H7 (cell line): ENCODE results near the gene MLXIP. TPM values are rescaled to one million over a fixed set of nuclear protein-coding genes. Genes with fewer than 3 reads are reported as not detected.
"Not testable (repeated sequence)": the region's sequence is repeated elsewhere in the genome, so short reads cannot be mapped to it uniquely, and the experiment has no call there.

Source experiments
- DNase-seq: peaks from one replicate; pipeline ENCODE4 v3.0.0; 2012
- H3K27me3 ChIP-seq: 2 replicates; pipeline ENCODE4 v1.6.0; 2011; ENCODE audit warnings: mild to moderate bottlenecking, low read length; ENCODE audit not compliant: control insufficient read depth, insufficient read depth
- H3K36me3 ChIP-seq: replicated peaks from 2 replicates; pipeline ENCODE4 v1.5.1; 2011; ENCODE audit warnings: low read length; ENCODE audit not compliant: control insufficient read depth, insufficient read depth
- H3K4me3 ChIP-seq: 2 replicates; pipeline ENCODE4 v1.5.1; 2011; ENCODE audit warnings: low read depth, mild to moderate bottlenecking, control low read depth, low read length, moderate library complexity; ENCODE audit not compliant: insufficient read depth
- total RNA-seq: library from RNA; depleted of rRNA; stranded (reverse); fragments of >200 nt; shearing (Covaris generic); gene quantifications from 2 replicates; pipeline ENCODE4 v1.2.3, GENCODE V29; 2014

Gene MLXIP
- total RNA-seq, 1 experiment from 2014 or later = 49.8 TPM

DNA sequence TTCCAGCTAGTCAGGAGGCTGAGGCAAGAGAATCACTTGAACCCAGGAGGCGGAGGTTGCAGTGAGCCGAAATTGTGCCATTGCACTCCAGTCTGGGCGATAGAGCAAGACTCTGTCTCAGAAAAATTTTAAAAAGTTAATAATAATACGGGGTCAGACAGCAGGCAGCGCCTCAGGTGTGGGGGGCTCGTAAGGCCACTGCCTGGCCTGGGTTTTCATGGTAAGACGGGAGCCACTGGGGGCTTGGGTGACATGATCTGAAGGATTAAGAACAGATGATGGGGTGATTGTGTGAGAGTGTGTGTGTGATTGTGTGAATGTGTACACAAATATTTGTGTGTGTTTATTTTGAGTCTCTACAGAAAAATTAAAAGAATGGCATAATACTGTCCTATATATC, 33.3 kb upstream of the MLXIP start:
- no peak for DNase-seq
- no peaks in the 10 kb centered on the region; the same call in none of the 2 replicates for H3K36me3 ChIP-seq
- H3K4me3 ChIP-seq = no peak overlapping the region
- no peaks in the 10 kb centered on the region for H3K27me3 ChIP-seq

DNA sequence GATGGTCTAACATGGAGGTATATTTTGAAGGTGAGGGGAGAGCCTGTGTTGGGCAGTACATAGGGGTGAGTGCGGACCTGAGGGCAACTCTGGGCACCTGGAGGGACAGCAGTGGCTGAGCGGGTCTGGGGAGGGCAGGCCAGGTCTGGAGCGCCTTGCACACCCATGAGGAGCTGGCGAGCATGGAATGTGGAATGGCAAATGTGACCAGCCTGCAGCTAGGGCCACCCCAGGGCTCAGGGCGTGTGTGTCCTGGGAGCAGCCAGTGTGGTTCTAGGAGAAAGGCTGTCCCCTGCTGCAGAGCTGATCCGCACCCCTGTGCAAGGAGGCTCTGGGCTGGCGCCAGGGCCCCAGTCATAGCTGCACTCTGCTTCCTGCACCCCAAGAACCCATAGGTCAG, 32.4 kb upstream of the MLXIP start:
- no peak for DNase-seq
- H3K4me3 ChIP-seq = no peak overlapping the region
- H3K27me3 ChIP-seq = no peaks in the 10 kb centered on the region
- peaks cover under 1% of the 10 kb centered on the region for H3K36me3 ChIP-seq

DNA sequence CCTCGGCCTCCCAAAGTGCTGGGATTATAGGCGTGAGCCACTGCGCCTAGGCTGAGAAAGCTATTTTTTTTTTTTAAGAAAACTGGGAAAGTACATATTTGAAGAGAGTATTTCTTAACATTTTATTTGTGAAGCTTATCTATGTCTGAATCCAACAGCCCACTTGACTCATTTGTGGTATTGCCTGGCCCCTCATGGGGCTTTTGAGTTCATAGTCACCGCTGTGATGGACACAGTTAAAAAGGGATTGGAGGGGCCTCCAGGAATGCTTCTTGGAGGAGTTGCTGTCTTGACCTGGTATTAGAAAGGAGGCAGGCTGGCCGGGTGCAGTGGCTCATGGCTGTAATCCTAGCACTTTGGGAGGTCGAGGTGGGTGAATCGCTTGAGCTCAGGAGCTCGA, 30.4 kb upstream of the MLXIP start:
- Histone ChIP-seq H3K4me3 (no peak overlapping the region), H3K27me3 (no peaks in the 10 kb centered on the region), H3K36me3 (peaks cover 1% of the 10 kb centered on the region)
- DNase-seq = no peak

DNA sequence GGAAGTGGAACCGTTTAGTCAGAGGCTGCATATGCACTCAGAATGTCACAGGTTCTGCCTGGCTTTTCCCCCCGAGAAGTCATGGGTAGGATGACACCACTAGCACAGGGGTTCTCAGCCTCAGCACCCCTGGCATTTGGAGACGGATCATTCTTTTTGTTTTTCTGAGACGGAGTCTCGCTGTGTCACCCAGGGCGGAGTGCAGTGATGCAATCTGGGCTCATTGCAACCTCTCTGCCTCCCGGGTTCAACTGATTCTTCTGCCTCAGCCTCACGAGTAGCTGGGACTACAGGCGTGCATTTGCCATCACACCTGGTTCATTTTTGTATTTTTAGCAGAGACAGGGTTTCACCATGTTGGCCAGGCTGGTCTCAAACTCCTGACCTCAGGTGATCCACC, 28.7 kb upstream of the MLXIP start:
- H3K27me3 ChIP-seq = no peaks in the 10 kb centered on the region
- H3K36me3 ChIP-seq = peaks cover 2% of the 10 kb centered on the region
- H3K4me3 ChIP-seq = no peak overlapping the region
- DNase-seq = no peak

DNA sequence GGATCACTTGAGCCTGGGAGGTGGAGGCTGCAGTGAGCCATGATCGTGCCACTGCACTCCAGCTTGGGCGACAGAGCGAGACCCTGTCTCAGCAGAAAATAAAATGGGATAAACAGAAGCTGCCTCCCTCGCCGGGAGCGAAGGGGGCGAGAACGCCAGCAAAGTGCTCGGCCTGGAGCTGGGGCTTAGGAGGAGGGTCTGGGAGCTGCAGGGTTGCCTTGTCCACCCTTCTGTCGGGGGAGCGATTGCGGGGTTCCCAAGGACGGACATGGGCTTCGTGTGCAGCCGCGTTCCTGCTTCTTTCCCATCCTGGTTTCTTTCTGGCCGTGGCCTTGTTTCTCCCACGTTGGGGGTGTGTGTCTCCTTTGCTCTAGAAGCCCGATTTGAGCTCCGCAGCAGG, 27.9 kb upstream of the MLXIP start:
- DNase-seq = no peak
- H3K4me3 ChIP-seq = no peak overlapping the region
- H3K36me3 ChIP-seq = peaks cover 7% of the 10 kb centered on the region
- no peaks in the 10 kb centered on the region for H3K27me3 ChIP-seq

DNA sequence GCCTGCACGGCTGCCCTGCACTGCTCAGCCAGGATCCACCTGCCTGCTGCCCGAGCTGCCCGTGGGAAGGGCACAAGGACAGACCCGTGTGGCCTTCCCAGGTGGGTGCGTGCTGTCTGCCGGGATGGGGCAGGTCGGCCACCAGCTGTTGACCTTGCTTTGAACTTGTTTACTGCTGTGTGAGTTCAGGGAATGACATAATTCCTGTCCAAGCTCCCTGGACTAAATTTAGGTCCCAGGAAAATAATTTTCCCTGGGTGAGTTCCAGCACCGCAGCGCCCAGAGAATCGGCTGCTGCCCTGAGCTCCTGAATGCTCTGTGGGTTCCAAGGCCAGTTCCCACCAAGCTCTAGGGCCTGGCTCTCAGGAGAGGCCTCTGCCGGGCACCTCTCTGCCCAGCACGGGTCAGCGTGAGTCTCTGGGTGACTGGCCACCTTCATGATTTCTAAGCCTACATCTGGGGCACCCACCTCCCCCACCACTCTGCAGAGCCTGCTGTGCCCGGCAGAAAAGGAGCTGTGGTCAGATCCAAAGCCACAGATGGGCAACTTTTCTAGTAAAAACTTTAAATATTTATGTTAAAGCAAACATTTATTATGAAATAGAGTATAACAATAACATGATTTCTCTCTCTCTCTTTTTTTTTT, 27.2 kb upstream of the MLXIP start:
- Histone ChIP-seq H3K4me3 (no peak overlapping the region), H3K27me3 (no peaks in the 10 kb centered on the region), H3K36me3 (peaks cover 7% of the 10 kb centered on the region)
- no peak for DNase-seq

DNA sequence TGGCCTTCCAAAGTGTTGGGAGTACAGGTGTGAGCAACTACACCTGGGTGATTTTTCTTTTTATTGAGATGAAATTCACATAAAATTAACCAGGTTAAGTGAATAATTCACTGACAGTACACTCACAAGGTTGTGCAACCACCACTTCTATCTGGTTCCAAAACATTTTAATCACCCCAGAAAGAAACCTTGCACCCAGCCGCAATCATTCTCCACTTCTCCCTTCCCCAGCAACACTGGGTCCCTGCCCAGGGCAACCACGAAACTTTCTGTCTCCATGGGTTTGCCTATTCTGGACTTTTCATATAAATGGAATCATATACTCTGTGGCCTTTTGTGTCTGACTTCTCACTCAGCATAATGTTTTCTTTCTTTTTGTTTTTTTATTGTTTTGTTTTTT, 26.3 kb upstream of the MLXIP start:
- Histone ChIP-seq H3K27me3 (no peaks in the 10 kb centered on the region), H3K36me3 (peaks cover 10% of the 10 kb centered on the region)
- no peak for DNase-seq

DNA sequence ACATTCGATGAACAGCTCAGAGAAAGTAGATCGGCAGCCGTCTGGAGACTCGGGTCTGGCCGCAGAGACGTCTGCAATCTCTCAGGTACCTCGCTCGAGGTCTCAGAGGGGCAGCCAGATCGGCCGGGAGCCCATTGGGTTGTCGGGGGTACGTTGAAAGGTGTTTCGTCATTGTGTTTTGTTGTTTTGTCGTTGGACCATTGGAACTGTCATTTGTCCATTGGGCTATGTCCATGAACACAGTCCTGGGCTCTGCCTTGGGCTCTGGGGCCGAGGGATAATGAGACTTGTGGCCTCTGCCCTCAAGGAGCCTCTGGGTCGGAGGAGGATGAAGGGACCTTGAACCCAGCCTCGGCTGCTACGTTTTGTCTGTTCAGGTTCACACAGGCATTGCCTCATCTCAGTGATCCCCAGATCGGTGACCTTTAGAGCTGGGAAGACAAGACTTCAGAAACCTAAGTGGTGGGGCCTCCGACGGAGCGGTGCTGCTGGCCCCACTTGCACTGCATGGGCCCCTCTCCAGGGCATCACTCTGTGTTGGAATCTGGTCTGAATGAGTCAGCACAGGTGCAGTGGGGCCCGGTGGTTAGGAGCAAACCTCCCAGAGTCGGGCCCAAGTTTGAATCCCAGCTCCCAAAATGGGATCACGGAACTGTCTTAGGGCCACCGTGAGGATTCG, 23.6 kb upstream of the MLXIP start:
- no peaks in the 10 kb centered on the region for H3K27me3 ChIP-seq
- no peak overlapping the region for H3K4me3 ChIP-seq

More for the DNA sequence above, 26.3 kb upstream of the MLXIP start:
- no peak overlapping the region for H3K4me3 ChIP-seq

DNA sequence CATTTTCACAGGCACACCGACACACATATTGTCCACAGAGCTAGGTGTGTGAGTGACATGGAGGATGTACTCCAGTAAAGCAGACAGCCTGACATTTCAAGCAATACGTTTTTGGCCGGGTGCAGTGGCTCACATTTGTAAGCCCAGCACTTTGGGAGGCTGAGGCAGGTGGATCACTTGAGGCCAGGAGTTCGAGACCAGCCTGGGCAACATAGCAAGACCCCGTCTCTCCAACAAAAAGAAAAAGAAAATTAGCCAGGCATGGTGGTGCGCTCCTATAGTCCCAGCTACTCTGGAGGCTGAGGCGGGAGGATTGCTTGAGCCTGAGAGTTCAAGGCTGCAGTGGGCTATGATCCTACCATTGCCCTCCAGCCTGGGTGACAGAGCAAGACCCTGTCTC, 22.1 kb upstream of the MLXIP start:
- H3K27me3 ChIP-seq, H3K4me3 ChIP-seq, DNase-seq: not testable (repeated sequence)
- peaks cover 11% of the 10 kb centered on the region for H3K36me3 ChIP-seq

More for the DNA sequence above, 23.6 kb upstream of the MLXIP start:
- no peak for DNase-seq
- H3K36me3 ChIP-seq = peaks cover 13% of the 10 kb centered on the region

DNA sequence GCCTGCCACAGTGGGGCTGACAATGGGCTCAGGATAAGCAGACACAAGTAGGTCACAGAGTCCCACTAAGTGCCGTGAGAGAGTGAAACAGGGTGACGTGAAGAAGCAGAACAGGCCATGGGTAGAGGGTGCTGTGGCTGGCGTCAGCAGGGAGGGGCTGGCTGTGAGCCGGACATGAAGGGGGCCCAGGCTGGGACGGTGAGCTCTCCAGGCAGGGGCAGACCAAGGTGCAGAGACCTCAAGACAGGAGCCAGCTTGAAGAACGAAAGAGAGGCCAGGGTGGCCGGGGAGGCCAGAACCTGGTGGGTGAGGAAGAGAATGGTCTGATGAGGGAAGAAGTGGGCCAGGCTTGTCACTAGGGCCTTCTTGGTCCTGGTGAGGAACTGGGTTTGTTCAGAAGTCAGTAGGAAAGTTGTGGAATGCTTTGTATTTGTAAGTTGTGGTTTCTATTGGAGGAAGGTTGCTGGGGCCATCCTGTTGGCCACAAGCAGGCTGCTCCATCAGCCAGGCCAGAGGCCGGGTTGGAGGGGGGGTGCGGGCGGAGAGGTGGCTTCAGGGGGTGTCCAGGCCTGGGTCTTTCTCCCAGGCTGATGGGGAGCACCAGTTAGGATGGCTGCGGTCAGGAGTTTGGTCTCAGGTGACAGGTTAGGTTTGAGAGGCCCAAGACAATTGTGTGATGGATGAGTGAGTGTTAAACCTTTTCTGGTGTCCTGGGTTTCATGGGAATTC, 21.4 kb upstream of the MLXIP start:
- DNase-seq = peak; percentile 13
- H3K4me3 ChIP-seq = no peak overlapping the region
- H3K36me3 ChIP-seq = peaks cover 11% of the 10 kb centered on the region
- no peaks in the 10 kb centered on the region for H3K27me3 ChIP-seq

DNA sequence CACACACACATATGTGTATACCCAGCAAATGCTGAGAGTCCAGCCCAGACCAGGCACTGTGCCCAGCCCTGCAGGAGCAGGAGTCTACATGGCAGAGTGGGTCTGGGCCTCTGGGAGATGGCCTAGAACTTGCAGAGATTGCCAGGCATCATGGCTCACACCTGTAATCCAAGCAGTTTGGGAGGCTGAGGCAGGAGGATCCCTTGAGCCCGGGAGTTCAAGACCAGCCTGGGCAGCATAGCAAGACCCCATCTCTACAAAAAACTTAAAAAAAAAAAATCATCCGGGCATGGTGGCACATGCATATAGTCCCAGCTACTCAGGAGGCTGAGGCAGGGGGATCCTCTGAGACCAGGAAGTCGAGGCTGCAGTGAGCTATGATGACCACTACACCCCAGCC, 20.8 kb upstream of the MLXIP start:
- Histone ChIP-seq H3K4me3 (no peak overlapping the region), H3K36me3 (peaks cover 11% of the 10 kb centered on the region), H3K27me3 (no peaks in the 10 kb centered on the region)
- DNase-seq = no peak

DNA sequence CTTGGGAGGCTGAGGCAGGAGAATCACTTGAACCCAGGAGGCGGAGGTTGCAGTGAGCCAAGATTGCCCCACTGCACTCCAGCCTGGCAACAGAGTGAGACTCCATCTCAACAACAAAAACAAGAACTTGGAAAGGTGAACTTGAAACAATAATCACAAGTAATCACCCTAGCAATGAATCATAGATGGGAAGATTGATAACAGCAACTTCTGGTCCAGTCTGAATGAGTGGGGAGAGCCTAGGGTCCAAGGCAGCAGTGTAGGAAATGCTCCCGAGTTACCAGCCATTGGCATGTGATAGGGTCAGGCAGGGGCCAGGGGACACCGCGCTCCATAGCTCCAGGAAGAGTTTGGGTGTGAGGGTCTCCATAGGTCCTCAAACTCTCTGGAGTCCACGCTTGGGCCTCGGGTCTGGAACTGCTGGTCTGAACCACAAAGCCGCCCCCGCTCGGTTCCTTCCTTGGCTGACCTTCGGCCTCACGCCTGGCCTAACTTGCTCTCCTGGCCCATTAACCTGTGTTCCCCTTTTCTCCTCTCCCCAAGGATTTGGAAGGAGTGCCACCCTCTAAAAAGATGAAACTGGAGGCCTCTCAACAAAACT, 19.9 kb upstream of the MLXIP start:
- no peaks in the 10 kb centered on the region for H3K27me3 ChIP-seq
- DNase-seq = peak; percentile 20
- no peak overlapping the region for H3K4me3 ChIP-seq
- peaks cover 11% of the 10 kb centered on the region for H3K36me3 ChIP-seq

DNA sequence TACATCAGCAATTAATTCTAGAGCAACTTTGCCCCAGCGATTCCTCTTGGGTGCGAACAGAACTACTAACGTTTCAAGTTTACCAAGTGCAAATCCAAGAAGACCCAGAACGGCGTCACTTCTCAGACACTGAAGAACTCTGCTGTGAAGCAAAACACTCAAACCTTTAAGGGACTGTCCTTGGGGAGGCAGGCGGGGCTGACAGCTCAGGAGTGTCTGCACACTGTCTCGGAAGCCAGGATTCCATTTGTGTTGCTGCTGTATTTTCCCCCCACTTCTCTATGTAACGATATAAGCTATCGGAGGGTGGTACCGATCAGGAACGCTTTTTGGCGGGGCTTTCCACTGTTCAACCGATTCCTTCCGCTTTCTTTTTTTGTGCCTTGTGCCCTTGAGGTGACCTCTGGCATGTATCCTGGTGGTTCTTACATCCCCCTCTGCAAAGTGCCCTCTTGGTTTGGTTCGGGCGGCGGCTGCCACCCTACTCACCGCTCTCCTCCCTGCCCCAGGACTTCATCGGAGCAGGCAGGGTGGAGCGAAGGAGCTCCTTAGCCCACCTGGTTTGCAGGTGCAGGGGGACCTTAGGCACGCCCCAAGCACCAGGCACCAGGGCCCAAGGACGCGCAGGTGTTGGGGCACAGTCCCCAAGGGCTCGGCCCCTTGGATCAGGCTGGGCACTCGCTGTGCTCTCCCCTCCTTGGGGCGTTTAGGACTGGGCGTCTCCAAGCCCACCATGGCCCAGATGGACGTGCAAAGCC, 19.2 kb upstream of the MLXIP start:
- Histone ChIP-seq H3K36me3 (peaks cover 11% of the 10 kb centered on the region), H3K4me3 (no peak overlapping the region), H3K27me3 (no peaks in the 10 kb centered on the region)
- DNase-seq = peak; percentile 27

DNA sequence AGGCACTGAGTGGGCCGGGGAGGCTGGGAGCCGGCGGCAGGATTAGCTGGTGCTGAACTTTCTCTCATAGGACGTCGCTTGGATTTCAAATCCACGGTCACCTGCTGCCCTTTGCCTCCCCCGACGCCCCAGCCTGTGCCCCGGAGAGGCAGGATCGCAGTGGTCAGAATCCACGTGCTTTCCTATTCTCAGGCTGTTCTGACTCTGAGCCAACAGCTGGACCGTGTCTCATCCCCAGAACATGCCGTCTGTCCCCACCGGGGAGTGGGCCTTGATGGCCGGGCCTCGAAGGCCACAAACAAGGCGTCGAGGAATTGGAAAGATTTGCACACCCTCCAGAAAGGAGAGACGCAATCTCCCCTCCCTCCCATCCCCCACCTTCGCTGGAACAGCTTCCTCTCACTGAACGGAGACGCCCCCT, 18.5 kb upstream of the MLXIP start:
- H3K36me3 ChIP-seq = peaks cover 8% of the 10 kb centered on the region
- no peaks in the 10 kb centered on the region for H3K27me3 ChIP-seq
- peak; percentile 27 for DNase-seq
- H3K4me3 ChIP-seq = no peak overlapping the region
